A549 (cell line): ENCODE measurements around the gene ZNF846. TPM values are rescaled to one million over a fixed set of nuclear protein-coding genes. Genes with fewer than 3 reads are reported as not detected.

ENCODE experiments used
- ATAC-seq, 2 experiments: fragments of 200-7000 bp in 1 of 2; fragments of >200 bp in 1 of 2; cut with Nextera tagmentation in 1 of 2; cut with Tn5 transposase in 1 of 2; 3 replicates each; pipeline versions ENCODE4 v1.8.0 to v1.9.1; 2018 to 2020; ENCODE audit warnings: mild to moderate bottlenecking in 1 of 2, moderate library complexity in 1 of 2
- CTCF ChIA-PET: fragments of 300-600 bp; sonication (Branson Sonifier 250); formaldehyde crosslinking; extraction: SDS; loops from one replicate; lab custom pipeline; 2021; ENCODE audit warnings: antibody characterized with exemption, inconsistent platforms; lab: Yijun Ruan, JAX
- POLR2A ChIA-PET: fragments of 350-600 bp; formaldehyde crosslinking; extraction: SDS; loops from one replicate; lab custom pipeline; 2021; ENCODE audit warnings: antibody characterized with exemption, inconsistent platforms; lab: Yijun Ruan, JAX
- DNase-seq, 2 experiments: peaks; one replicate each; pipeline versions ENCODE4 v3.0.0 to v3.0.0-alpha.2; 2011 to 2016; ENCODE audit warnings: low read depth in 1 of 2, low spot score in 1 of 2
- FAIRE-seq: peaks from 2 replicates; lab custom pipeline; 2011; peaks lifted over from hg19 to GRCh38; lab: Jason Lieb, UNC
- H3K27ac ChIP-seq, 2 experiments: fragments of >200 bp; sonication (Bioruptor Twin); formaldehyde crosslinking; 3 replicates each; pipeline ENCODE4 v1.5.1; 2016 to 2017
- H3K4me1 ChIP-seq: fragments of >200 bp; sonication (Bioruptor Twin); formaldehyde crosslinking; 3 replicates; pipeline ENCODE4 v1.6.1; 2016
- H3K4me2 ChIP-seq: fragments of >200 bp; sonication (Bioruptor Twin); formaldehyde crosslinking; 3 replicates; pipeline ENCODE4 v1.6.1; 2016
- H3K4me3 ChIP-seq: fragments of >200 bp; sonication (Bioruptor Twin); formaldehyde crosslinking; 3 replicates; pipeline ENCODE4 v1.5.1; 2016
- H3K9me3 ChIP-seq: fragments of >200 bp; sonication (Bioruptor Twin); formaldehyde crosslinking; 3 replicates; pipeline ENCODE4 v1.6.1; 2016
- ATOH8 ChIP-seq: fragments of 250-450 bp; sonication (Bioruptor Pico); IDR thresholded peaks from 2 replicates; pipeline ENCODE4 v1.5.0; 2020; ENCODE audit warnings: low read depth, mild to moderate bottlenecking, moderate library complexity
- CHD2 ChIP-seq: fragments of 150-350 bp; IDR thresholded peaks from 2 replicates; pipeline ENCODE4 v1.6.1; 2014; ENCODE audit warnings: low read length; ENCODE audit not compliant: partially characterized antibody
- CHD4 ChIP-seq: fragments of 200-600 bp; sonication (generic); IDR thresholded peaks from 2 replicates; pipeline ENCODE4 v1.6.1; 2016; ENCODE audit warnings: antibody characterized with exemption, mild to moderate bottlenecking, borderline replicate concordance
- CTCF ChIP-seq: fragments of >200 bp; sonication (Bioruptor Twin); formaldehyde crosslinking; IDR thresholded peaks from 3 replicates; pipeline ENCODE4 v1.5.1; 2016
- E2F6 ChIP-seq: IDR thresholded peaks from 2 replicates; pipeline ENCODE4 v1.6.1; 2012; ENCODE audit warnings: low read depth, borderline replicate concordance
- EHMT2 ChIP-seq: fragments of 200-600 bp; sonication (generic); IDR thresholded peaks from 2 replicates; pipeline ENCODE4 v1.6.1; 2016; ENCODE audit warnings: antibody characterized with exemption, low read depth, mild to moderate bottlenecking, moderate library complexity
- FOXS1 ChIP-seq: fragments of 250-450 bp; sonication (Bioruptor Pico); IDR thresholded peaks from 2 replicates; pipeline ENCODE4 v1.5.0; 2020; ENCODE audit warnings: mild to moderate bottlenecking, moderate library complexity
- HMGXB4 ChIP-seq: fragments of 250-450 bp; sonication (Bioruptor Pico); IDR thresholded peaks from 2 replicates; pipeline ENCODE4 v1.5.0; 2021; ENCODE audit warnings: mild to moderate bottlenecking, moderate library complexity, borderline replicate concordance
- JUN ChIP-seq, 2 experiments: fragments of >200 bp; sonication (Bioruptor Twin); formaldehyde crosslinking; IDR thresholded peaks; 2 replicates in 1 of 2; 3 replicates in 1 of 2; pipeline ENCODE4 v1.6.1; 2016 to 2017
- NPAS2 ChIP-seq: fragments of 250-450 bp; sonication (Bioruptor Pico); IDR thresholded peaks from 2 replicates; pipeline ENCODE4 v1.8.0; 2022; ENCODE audit warnings: mild to moderate bottlenecking, moderate library complexity, borderline replicate concordance
- NR3C1 ChIP-seq: fragments of >200 bp; sonication (Bioruptor Twin); formaldehyde crosslinking; IDR thresholded peaks from 3 replicates; pipeline ENCODE4 v1.6.1; 2017
- PBX3 ChIP-seq: IDR thresholded peaks from 2 replicates; pipeline ENCODE4 v1.6.1; 2012
- POLR2AphosphoS2 ChIP-seq: conservative IDR thresholded peaks from 2 replicates; pipeline ENCODE4 v1.6.1; 2012; ENCODE audit warnings: low read length, improper control_type of control experiment, inconsistent platforms
- RAD21 ChIP-seq, 2 experiments: fragments of >200 bp in 1 of 2; sonication (Bioruptor Twin) in 1 of 2; formaldehyde crosslinking in 1 of 2; IDR thresholded peaks in 1 of 2; conservative IDR thresholded peaks in 1 of 2; 2 replicates in 1 of 2; 3 replicates in 1 of 2; pipeline ENCODE4 v1.6.1; 2012 to 2018; ENCODE audit warnings: inconsistent platforms in 1 of 2
- RCOR1 ChIP-seq: fragments of 150-350 bp; IDR thresholded peaks from 2 replicates; pipeline ENCODE4 v1.6.1; 2014; ENCODE audit warnings: antibody characterized with exemption, low read length, low read depth
- REST ChIP-seq: fragments of 200-600 bp; sonication (generic); IDR thresholded peaks from 2 replicates; pipeline ENCODE4 v1.6.1; 2016; ENCODE audit warnings: antibody characterized with exemption, mild to moderate bottlenecking, moderate library complexity
- SMC3 ChIP-seq: fragments of >200 bp; sonication (Bioruptor Twin); formaldehyde crosslinking; IDR thresholded peaks from 3 replicates; pipeline ENCODE4 v1.6.1; 2018; ENCODE audit warnings: inconsistent platforms
- ZNF302 ChIP-seq: fragments of 250-450 bp; sonication (Bioruptor Pico); IDR thresholded peaks from 2 replicates; pipeline ENCODE4 v1.9.0; 2021; ENCODE audit warnings: inconsistent platforms, mild to moderate bottlenecking, moderate library complexity
- ZSCAN20 ChIP-seq: fragments of 250-450 bp; sonication (Bioruptor Pico); IDR thresholded peaks from 2 replicates; pipeline ENCODE4 v1.8.0; 2022; ENCODE audit warnings: mild to moderate bottlenecking, moderate library complexity
- WGBS: methylation state at CpG from one replicate; pipeline ENCODE4 v1.1.6; 2017; ENCODE audit errors: missing lambda C conversion rate; 5-methylcytosine and 5-hydroxymethylcytosine counted together
- polyA plus RNA-seq, 4 experiments: library from polyadenylated mRNA; depleted of rRNA in 3 of 4; stranded (reverse); fragments of >200 nt; fragmentation: RNase III in 1 of 4; extraction: RNeasy Plus Mini Kit Qiagen cat#74134 plus additional on column Dnase treatment in 1 of 4; gene quantifications; 2 replicates in 3 of 4; 3 replicates in 1 of 4; pipeline ENCODE4 v1.2.3, GENCODE V29; 2011 to 2017

ZNF846 gene
- polyA plus RNA-seq, 2 of the 4 experiments (the other 2 are of a cell fraction): 2.1 to 4.5 TPM

GRCh38 chr19:9797871-9798270 lies 29.3 kb upstream of the ZNF846 start:
- TF ChIP-seq FOXS1 (CRISPR knock-in tag) (no peak), HMGXB4 (no peak), ATOH8 (CRISPR knock-in tag) (no peak), ZSCAN20 (CRISPR knock-in tag) (no peak), NR3C1 (no peak), CTCF (no peak), JUN (IDR thresholded peaks at IDR 0.05) (no peak), E2F6 (no peak), REST (no peak), CHD2 (no peak), EHMT2 (no peak), NPAS2 (no peak), RCOR1 (no peak)
- WGBS: 77% methylated on average over 5 of the region's 5 CpGs
- no peak overlapping the region for H3K4me3 ChIP-seq
- CTCF ChIA-PET: no interaction called here
- no peak for DNase-seq
- FAIRE-seq: no peak
- H3K27ac ChIP-seq: no peak overlapping the region
- no peak overlapping the region for H3K4me2 ChIP-seq
- H3K9me3 ChIP-seq: no peaks in the 10 kb centered on the region
- no peak for ATAC-seq
- POLR2A ChIA-PET: no interaction called here
- no peaks in the 10 kb centered on the region for H3K4me1 ChIP-seq

GRCh38 chr19:9796113-9796773 lies 27.7 kb upstream of the ZNF846 start:
- FAIRE-seq (no peak), DNase-seq (peak; percentile 35 to 89), ATAC-seq (peak; percentile 35 to 69; a peak in 4 of 6 replicates)
- Histone ChIP-seq H3K27ac (no peak overlapping the region), H3K4me3 (no peak overlapping the region), H3K4me1 (0 out of 3 replicates have a peak, but pooled peaks cover under 1% of the 10 kb centered on the region), H3K9me3 (no peaks in the 10 kb centered on the region), H3K4me2 (no peak overlapping the region)
- WGBS: 47% methylated on average over 6 of the region's 6 CpGs
- ChIA-PET POLR2A (no interaction called here), CTCF (interaction anchor here (0.8 to 1.3 kb wide), 4 partner anchors 14 to 591 kb away, joined by 3 to 4 read pairs (median 4); partner anchors contain the start of gene ZNF266)
- TF ChIP-seq POLR2AphosphoS2: no peak
- TF ChIP-seq REST: no peak
- TF ChIP-seq SMC3: peak; percentile 73
- TF ChIP-seq RAD21 (conservative IDR thresholded peaks at IDR 0.05 in 1 of 2, IDR thresholded peaks at IDR 0.05 in 1 of 2): peak; percentile 77 to 86
- no peak for TF ChIP-seq ZNF302 (CRISPR knock-in tag)
- no peak for TF ChIP-seq PBX3
- TF ChIP-seq CHD4: no peak
- TF ChIP-seq CHD2: no peak
- TF ChIP-seq ATOH8 (CRISPR knock-in tag): no peak
- TF ChIP-seq ZSCAN20 (CRISPR knock-in tag): no peak
